ENCODE measurements around the gene VPS16.

DNA sequence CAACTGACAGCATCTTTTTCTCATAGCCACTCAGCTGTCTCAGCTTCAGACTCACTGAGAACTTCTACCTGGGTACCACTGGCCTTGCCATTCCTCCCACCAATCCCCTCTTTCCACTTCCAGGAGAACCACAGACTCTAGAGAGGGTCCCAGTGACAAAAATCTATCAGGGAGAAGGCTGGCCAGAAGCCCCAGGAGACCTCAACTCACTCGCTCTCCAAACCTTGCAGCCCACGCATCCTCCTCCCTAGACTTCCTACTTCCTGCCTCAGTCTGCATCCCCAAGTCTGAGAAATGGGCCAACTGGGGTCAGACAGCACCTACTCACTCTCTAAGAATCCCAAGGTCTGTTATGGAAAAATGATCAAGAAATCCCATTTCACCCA is 23.2 kb upstream of the VPS16 start:
- TF ChIP-seq, protein P1, sequence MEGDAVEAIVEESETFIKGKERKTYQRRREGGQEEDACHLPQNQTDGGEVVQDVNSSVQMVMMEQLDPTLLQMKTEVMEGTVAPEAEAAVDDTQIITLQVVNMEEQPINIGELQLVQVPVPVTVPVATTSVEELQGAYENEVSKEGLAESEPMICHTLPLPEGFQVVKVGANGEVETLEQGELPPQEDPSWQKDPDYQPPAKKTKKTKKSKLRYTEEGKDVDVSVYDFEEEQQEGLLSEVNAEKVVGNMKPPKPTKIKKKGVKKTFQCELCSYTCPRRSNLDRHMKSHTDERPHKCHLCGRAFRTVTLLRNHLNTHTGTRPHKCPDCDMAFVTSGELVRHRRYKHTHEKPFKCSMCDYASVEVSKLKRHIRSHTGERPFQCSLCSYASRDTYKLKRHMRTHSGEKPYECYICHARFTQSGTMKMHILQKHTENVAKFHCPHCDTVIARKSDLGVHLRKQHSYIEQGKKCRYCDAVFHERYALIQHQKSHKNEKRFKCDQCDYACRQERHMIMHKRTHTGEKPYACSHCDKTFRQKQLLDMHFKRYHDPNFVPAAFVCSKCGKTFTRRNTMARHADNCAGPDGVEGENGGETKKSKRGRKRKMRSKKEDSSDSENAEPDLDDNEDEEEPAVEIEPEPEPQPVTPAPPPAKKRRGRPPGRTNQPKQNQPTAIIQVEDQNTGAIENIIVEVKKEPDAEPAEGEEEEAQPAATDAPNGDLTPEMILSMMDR (IDR thresholded peaks at IDR 0.05): no peak
- TF ChIP-seq POLR2A (IDR thresholded peaks at IDR 0.05) (no peak), POLR2AphosphoS5 (IDR thresholded peaks at IDR 0.05) (no peak), EP300 (IDR thresholded peaks at IDR 0.05; ENCODE audit: low read depth) (no peak)

All from transverse colon (tissue), 4 donors.